Esophagus squamous epithelium (tissue), 5 donors: ENCODE data around the gene GRB14. TPM values are rescaled to one million over a fixed set of nuclear protein-coding genes. Genes with fewer than 3 reads are reported as not detected.

ENCODE experiments used
- DNase-seq: peaks from one replicate; lab custom pipeline; 2025; lab: John Stamatoyannopoulos, UW
- H3K27ac ChIP-seq, 4 donors: fragments of 200-600 bp; sonication (generic); one replicate each; pipeline ENCODE4 v1.5.1; 2016 to 2019; ENCODE audit warnings: mild to moderate bottlenecking in 1 of 4
- H3K27me3 ChIP-seq, 4 donors: fragments of 200-600 bp; sonication (generic); 1 replicate in 3 of 4; 2 replicates in 1 of 4; pipeline versions ENCODE4 v1.5.1 to v1.6.0; 2017 to 2021; ENCODE audit warnings: antibody characterized with exemption in 1 of 4
- H3K36me3 ChIP-seq, 3 donors: fragments of 200-600 bp; sonication (generic); one replicate each; pipeline ENCODE4 v1.5.1; 2016 to 2019
- H3K4me1 ChIP-seq, 3 donors: fragments of 200-600 bp; sonication (generic); one replicate each; pipeline ENCODE4 v1.5.1; 2017 to 2019
- H3K4me3 ChIP-seq, 4 donors: fragments of 200-600 bp; sonication (generic); 1 replicate in 3 of 4; 2 replicates in 1 of 4; pipeline ENCODE4 v1.5.1; 2016 to 2019; ENCODE audit warnings: mild to moderate bottlenecking in 2 of 4, moderate library complexity in 1 of 4
- H3K9me3 ChIP-seq, 3 donors: fragments of 200-600 bp; sonication (generic); one replicate each; pipeline ENCODE4 v1.5.1; 2016 to 2019
- POLR2A ChIP-seq, 4 donors: fragments of 450-650 bp; IDR thresholded peaks; one replicate each; pipeline ENCODE4 v1.6.1; 2017; ENCODE audit warnings: antibody characterized with exemption in 4 of 4, mild to moderate bottlenecking in 4 of 4, moderate library complexity in 3 of 4
- WGBS, 2 donors: methylation state at CpG; one replicate each; pipeline ENCODE4 v1.1.5; 2018; 5-methylcytosine and 5-hydroxymethylcytosine counted together
- intact Hi-C: fragments of 100-400 bp; cut with DNase I; formaldehyde crosslinking; loops from one replicate; pipeline ENCODE4 v1.15.0; 2022
- total RNA-seq, 4 donors: library from RNA; depleted of rRNA; stranded (reverse); fragments of >200 nt; gene quantifications; one replicate each; pipeline ENCODE4 v1.1.0, GENCODE V29; 2016
- TF ChIP-seq, protein P1 (sequence below), 6 experiments: fragments of 450-650 bp in 4 of 6; fragments of 200-600 bp in 2 of 6; sonication (generic) in 2 of 6; IDR thresholded peaks; one replicate each; pipeline ENCODE4 v1.5.1; 2016 to 2019; ENCODE audit warnings: antibody characterized with exemption in 6 of 6, mild to moderate bottlenecking in 4 of 6, moderate library complexity in 4 of 6
- donor health status: DM: yes; HTN: yes; CAD: no.

GRB14 gene
- total RNA-seq, 4 donors from 2014 or later = 0.31 to 2.5 (median 1.2) TPM; not detected in 1

- Histone ChIP-seq H3K9me3 (peaks cover 0 to 5% (median 0%) of the 10 kb centered on the region in 3 donors), H3K36me3 (no peaks in the 10 kb centered on the region), H3K4me3 (no peak overlapping the region), H3K27me3 (no peaks in the 10 kb centered on the region), H3K4me1 (no peaks in the 10 kb centered on the region), H3K27ac (no peak overlapping the region)
- intact Hi-C loops = no loop called here
- no peak for DNase-seq
- 90 to 95% methylated on average over 2 of the region's 2 CpGs for WGBS, 2 donors
- no peak for TF ChIP-seq POLR2A (IDR thresholded peaks at IDR 0.05)
- TF ChIP-seq, protein P1, sequence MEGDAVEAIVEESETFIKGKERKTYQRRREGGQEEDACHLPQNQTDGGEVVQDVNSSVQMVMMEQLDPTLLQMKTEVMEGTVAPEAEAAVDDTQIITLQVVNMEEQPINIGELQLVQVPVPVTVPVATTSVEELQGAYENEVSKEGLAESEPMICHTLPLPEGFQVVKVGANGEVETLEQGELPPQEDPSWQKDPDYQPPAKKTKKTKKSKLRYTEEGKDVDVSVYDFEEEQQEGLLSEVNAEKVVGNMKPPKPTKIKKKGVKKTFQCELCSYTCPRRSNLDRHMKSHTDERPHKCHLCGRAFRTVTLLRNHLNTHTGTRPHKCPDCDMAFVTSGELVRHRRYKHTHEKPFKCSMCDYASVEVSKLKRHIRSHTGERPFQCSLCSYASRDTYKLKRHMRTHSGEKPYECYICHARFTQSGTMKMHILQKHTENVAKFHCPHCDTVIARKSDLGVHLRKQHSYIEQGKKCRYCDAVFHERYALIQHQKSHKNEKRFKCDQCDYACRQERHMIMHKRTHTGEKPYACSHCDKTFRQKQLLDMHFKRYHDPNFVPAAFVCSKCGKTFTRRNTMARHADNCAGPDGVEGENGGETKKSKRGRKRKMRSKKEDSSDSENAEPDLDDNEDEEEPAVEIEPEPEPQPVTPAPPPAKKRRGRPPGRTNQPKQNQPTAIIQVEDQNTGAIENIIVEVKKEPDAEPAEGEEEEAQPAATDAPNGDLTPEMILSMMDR (IDR thresholded peaks at IDR 0.05) = no peak
Observed at GRCh38 chr2:164589522-164589921, 31.8 kb downstream of the GRB14 start.

- no peaks in the 10 kb centered on the region for H3K9me3 ChIP-seq
- WGBS, 2 donors = 69 to 76% methylated on average over 3 of the region's 3 CpGs
- DNase-seq = no peak
- intact Hi-C loops = no loop called here
- H3K4me3 ChIP-seq = no peak overlapping the region
- H3K27me3 ChIP-seq = no peaks in the 10 kb centered on the region
- H3K36me3 ChIP-seq = no peaks in the 10 kb centered on the region
- H3K4me1 ChIP-seq = no peaks in the 10 kb centered on the region
- no peak for TF ChIP-seq POLR2A (IDR thresholded peaks at IDR 0.05)
- TF ChIP-seq, protein P1 (IDR thresholded peaks at IDR 0.05) = no peak
- H3K27ac ChIP-seq = no peak overlapping the region
Observed at GRCh38 chr2:164581050-164581449, 40.2 kb downstream of the GRB14 start.

GRCh38 chr2:164574931-164575330 lies 46.4 kb downstream of the GRB14 start:
- H3K9me3 ChIP-seq = no peaks in the 10 kb centered on the region
- 75 to 77% methylated on average over 1 of the region's 1 CpG for WGBS, 2 donors
- intact Hi-C loops = no loop called here
- H3K4me3 ChIP-seq = no peak overlapping the region
- DNase-seq = no peak
- H3K27ac ChIP-seq = no peak overlapping the region
- no peaks in the 10 kb centered on the region for H3K27me3 ChIP-seq
- H3K4me1 ChIP-seq = no peaks in the 10 kb centered on the region
- no peaks in the 10 kb centered on the region for H3K36me3 ChIP-seq
- TF ChIP-seq, protein P1 (IDR thresholded peaks at IDR 0.05) = no peak
- TF ChIP-seq POLR2A (IDR thresholded peaks at IDR 0.05) = no peak

GRCh38 chr2:164570475-164570874 lies 50.8 kb downstream of the GRB14 start:
- H3K27ac ChIP-seq = no peak overlapping the region
- no peaks in the 10 kb centered on the region for H3K27me3 ChIP-seq
- H3K36me3 ChIP-seq = no peaks in the 10 kb centered on the region
- intact Hi-C loops = no loop called here
- WGBS, 2 donors = 75 to 84% methylated on average over 2 of the region's 2 CpGs
- no peak for DNase-seq
- H3K4me3 ChIP-seq = no peak overlapping the region
- TF ChIP-seq POLR2A (IDR thresholded peaks at IDR 0.05) = no peak
- TF ChIP-seq, protein P1 (IDR thresholded peaks at IDR 0.05) = no peak
- H3K9me3 ChIP-seq = no peaks in the 10 kb centered on the region
- H3K4me1 ChIP-seq = no peaks in the 10 kb centered on the region

- H3K27me3 ChIP-seq = no peaks in the 10 kb centered on the region
- TF ChIP-seq, protein P1 (IDR thresholded peaks at IDR 0.05) = no peak
- no peak for TF ChIP-seq POLR2A (IDR thresholded peaks at IDR 0.05)
- no peak overlapping the region for H3K27ac ChIP-seq
- H3K4me1 ChIP-seq = no peaks in the 10 kb centered on the region
- DNase-seq = no peak
- intact Hi-C loops = loop anchor here (10.0 kb wide), 1 partner anchor 145 kb away; no protein-coding TSS in a partner anchor
- 70 to 85% methylated on average over 4 of the region's 4 CpGs for WGBS, 2 donors
- no peaks in the 10 kb centered on the region for H3K36me3 ChIP-seq
- no peaks in the 10 kb centered on the region for H3K9me3 ChIP-seq
- H3K4me3 ChIP-seq = no peak overlapping the region
Observed at GRCh38 chr2:164569378-164569777, 51.9 kb downstream of the GRB14 start.
